Omental fat pad (tissue), 4 donors: ENCODE results near the gene GATAD1. TPM values are rescaled to one million over a fixed set of nuclear protein-coding genes. Genes with fewer than 3 reads are reported as not detected.
A peak's percentile ranks its signal among the peaks of the same experiment; 100 is the strongest.
"Not testable (repeated sequence)": the region's sequence is repeated elsewhere in the genome, so short reads cannot be mapped to it uniquely, and the experiment has no call there.

Source experiments
- ATAC-seq: fragments of 150-250 bp; one replicate; pipeline ENCODE4 v1.9.1; 2016; ENCODE audit warnings: mild to moderate bottlenecking, moderate library complexity; ENCODE audit not compliant: low FRiP score
- DNase-seq: peaks from one replicate; pipeline ENCODE4 v3.0.0-alpha.2; 2019; ENCODE audit warnings: low spot score
- total RNA-seq, 4 donors: library from RNA; depleted of rRNA; stranded (reverse); fragments of >200 nt; gene quantifications; one replicate each; pipeline ENCODE4 v1.1.0, GENCODE V29; 2016
- TF ChIP-seq, protein P1 (sequence below), 3 donors: fragments of 450-650 bp; IDR thresholded peaks; one replicate each; pipeline ENCODE4 v1.5.1; 2016 to 2017; ENCODE audit warnings: antibody characterized with exemption in 3 of 3, mild to moderate bottlenecking in 3 of 3, moderate library complexity in 2 of 3

Gene GATAD1
- total RNA-seq, 4 donors from 2014 or later: 18.1 to 55.5 (median 28.4) TPM

GRCh38 chr7:92436612-92437445, 10.5 kb upstream of the GATAD1 start:
- ATAC-seq (no peak), DNase-seq (no peak)
- TF ChIP-seq, protein P1, sequence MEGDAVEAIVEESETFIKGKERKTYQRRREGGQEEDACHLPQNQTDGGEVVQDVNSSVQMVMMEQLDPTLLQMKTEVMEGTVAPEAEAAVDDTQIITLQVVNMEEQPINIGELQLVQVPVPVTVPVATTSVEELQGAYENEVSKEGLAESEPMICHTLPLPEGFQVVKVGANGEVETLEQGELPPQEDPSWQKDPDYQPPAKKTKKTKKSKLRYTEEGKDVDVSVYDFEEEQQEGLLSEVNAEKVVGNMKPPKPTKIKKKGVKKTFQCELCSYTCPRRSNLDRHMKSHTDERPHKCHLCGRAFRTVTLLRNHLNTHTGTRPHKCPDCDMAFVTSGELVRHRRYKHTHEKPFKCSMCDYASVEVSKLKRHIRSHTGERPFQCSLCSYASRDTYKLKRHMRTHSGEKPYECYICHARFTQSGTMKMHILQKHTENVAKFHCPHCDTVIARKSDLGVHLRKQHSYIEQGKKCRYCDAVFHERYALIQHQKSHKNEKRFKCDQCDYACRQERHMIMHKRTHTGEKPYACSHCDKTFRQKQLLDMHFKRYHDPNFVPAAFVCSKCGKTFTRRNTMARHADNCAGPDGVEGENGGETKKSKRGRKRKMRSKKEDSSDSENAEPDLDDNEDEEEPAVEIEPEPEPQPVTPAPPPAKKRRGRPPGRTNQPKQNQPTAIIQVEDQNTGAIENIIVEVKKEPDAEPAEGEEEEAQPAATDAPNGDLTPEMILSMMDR (IDR thresholded peaks at IDR 0.05): no peak

GRCh38 chr7:92437956-92438491, 9.3 kb upstream of the GATAD1 start:
- DNase-seq (no peak), ATAC-seq (no peak)
- TF ChIP-seq, protein P1 (IDR thresholded peaks at IDR 0.05): no peak

GRCh38 chr7:92442720-92443119, 4.6 kb upstream of the GATAD1 start:
- not testable (repeated sequence) for ATAC-seq, DNase-seq

GRCh38 chr7:92446869-92447344, 375 bp upstream of the GATAD1 start:
- no peak for ATAC-seq
- DNase-seq: no peak
- TF ChIP-seq, protein P1 (IDR thresholded peaks at IDR 0.05): no peak

DNA sequence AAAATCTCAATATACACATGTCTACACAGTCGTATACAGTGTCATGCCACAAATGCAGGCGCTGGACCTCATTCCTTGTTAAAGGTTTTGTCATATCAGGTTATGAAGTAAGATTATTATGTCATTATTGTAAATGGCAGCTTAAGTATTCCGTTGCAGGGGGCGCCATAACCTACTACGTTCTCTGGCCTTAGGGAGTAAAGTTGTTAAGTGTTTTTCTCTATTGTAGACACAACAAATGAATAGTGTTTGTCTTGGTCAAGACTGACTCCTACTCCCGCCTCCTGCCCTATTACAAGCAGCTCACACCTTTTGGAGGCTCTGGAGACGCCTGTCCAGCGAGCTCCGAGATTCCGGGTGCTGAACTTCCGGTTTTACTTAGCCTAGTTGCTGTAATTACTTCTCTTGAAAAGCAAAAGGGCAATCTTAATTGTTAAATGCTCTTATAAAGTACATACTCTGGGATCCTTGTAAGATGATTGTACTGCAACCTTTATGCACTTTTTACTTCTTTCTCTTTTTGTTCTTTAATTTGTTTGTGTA, 994 bp downstream of the GATAD1 start:
- ATAC-seq (peak; percentile 47), DNase-seq (peak; percentile 39)
- TF ChIP-seq, protein P1 (IDR thresholded peaks at IDR 0.05): no peak

DNA sequence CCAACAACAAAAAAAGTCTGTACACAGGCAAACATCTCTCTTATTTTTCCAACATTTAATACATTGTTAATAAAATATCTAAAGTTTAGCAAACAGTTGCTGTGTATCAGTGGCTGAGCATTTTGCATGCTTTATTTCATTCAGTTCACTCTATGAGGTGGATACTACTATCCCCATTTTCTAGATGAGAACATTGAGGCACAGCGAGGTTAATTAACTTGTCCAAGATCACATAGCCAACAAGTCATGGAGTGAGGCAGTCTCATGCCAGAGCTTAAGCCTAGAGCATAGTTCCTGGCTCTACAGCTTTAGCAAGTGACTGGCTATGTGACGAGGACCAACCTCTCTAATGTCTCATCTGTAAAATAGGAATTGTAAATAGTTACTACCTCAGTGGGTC, 4.4 kb downstream of the GATAD1 start:
- ATAC-seq: no peak

DNA sequence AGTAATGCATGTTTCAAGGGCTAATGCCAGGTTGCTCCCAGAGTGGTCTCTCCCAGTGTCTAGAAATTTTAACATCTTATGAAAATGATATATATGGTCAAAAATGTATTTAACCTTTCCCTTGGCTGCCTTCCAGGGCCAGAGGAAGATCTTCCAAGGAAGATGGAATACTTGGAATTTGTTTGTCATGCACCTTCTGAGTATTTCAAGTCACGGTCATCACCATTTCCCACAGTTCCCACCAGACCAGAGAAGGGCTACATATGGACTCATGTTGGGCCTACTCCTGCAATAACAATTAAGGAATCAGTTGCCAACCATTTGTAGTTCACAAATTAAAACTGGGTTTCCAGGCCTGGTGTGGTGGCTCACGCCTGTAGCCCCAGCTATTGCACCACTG, 9.0 kb downstream of the GATAD1 start:
- TF ChIP-seq, protein P1 (IDR thresholded peaks at IDR 0.05): no peak
- no peak for ATAC-seq
- no peak for DNase-seq

More for the DNA sequence above, 4.4 kb downstream of the GATAD1 start:
- TF ChIP-seq, protein P1 (IDR thresholded peaks at IDR 0.05): no peak
- no peak for DNase-seq
